GM12878 (cell line): ENCODE measurements around the gene MTHFD1L. TPM values are rescaled to one million over a fixed set of nuclear protein-coding genes. Genes with fewer than 3 reads are reported as not detected.

Experiments used
- ASH2L ChIP-seq: fragments of 300-600, 200-600 bp; sonication (generic); IDR thresholded peaks from 2 replicates; pipeline ENCODE4 v1.6.1; 2017; ENCODE audit warnings: low read depth, mild to moderate bottlenecking, borderline replicate concordance
- ATF3 ChIP-seq: IDR thresholded peaks from 2 replicates; pipeline ENCODE4 v1.6.1; 2011; ENCODE audit warnings: low read depth, mild to moderate bottlenecking, low read length, moderate library complexity, borderline replicate concordance; ENCODE audit errors: extremely low read depth
- ATF7 ChIP-seq: fragments of 450-650 bp; IDR thresholded peaks from 2 replicates; pipeline ENCODE4 v1.6.1; 2016; ENCODE audit warnings: low read depth, mild to moderate bottlenecking
- CEBPB ChIP-seq, 2 experiments: fragments of 150-350 bp in 1 of 2; IDR thresholded peaks; 2 replicates each; pipeline ENCODE4 v1.6.1; 2012 to 2014; ENCODE audit warnings: low read depth in 2 of 2, low read length in 2 of 2, borderline replicate concordance in 1 of 2, inconsistent platforms in 1 of 2
- CHD4 ChIP-seq: fragments of 200-600 bp; sonication (generic); IDR thresholded peaks from 2 replicates; pipeline ENCODE4 v1.6.1; 2016; ENCODE audit warnings: mild to moderate bottlenecking
- CTCF ChIP-seq, 3 experiments: IDR thresholded peaks in 2 of 3; conservative IDR thresholded peaks in 1 of 3; 2 replicates each; pipeline ENCODE4 v1.5.1; 2011; ENCODE audit warnings: low read depth in 3 of 3, low read length in 3 of 3, mild to moderate bottlenecking in 3 of 3, control low read depth in 2 of 3, moderate library complexity in 2 of 3, inconsistent platforms in 1 of 3, mixed read lengths in 1 of 3; ENCODE audit not compliant: control insufficient read depth in 2 of 3, insufficient read depth in 1 of 3; ENCODE audit errors: extremely low read depth in 1 of 3
- EED ChIP-seq: sonication (generic); IDR thresholded peaks from 2 replicates; pipeline ENCODE4 v1.6.1; 2016; ENCODE audit warnings: antibody characterized with exemption, low read depth
- FOS ChIP-seq: IDR thresholded peaks from 3 replicates; pipeline ENCODE4 v1.6.1; 2011; ENCODE audit warnings: borderline replicate concordance; ENCODE audit not compliant: insufficient read length; ENCODE audit errors: extremely low read depth
- GATAD2B ChIP-seq: fragments of 450-650 bp; conservative IDR thresholded peaks from 2 replicates; pipeline ENCODE4 v1.6.1; 2017; ENCODE audit warnings: low read depth, mild to moderate bottlenecking, moderate library complexity
- IKZF1 ChIP-seq: fragments of 450-650 bp; conservative IDR thresholded peaks from 2 replicates; pipeline ENCODE4 v1.6.1; 2017; ENCODE audit warnings: antibody characterized with exemption, mild to moderate bottlenecking
- JUNB ChIP-seq: IDR thresholded peaks from 2 replicates; pipeline ENCODE4 v1.6.1; 2016; ENCODE audit warnings: antibody characterized with exemption, mild to moderate bottlenecking
- MEF2B ChIP-seq: fragments of 450-650 bp; IDR thresholded peaks from 2 replicates; pipeline ENCODE4 v1.6.1; 2018; ENCODE audit warnings: mild to moderate bottlenecking, moderate library complexity; ENCODE audit not compliant: partially characterized antibody, poor library complexity, severe bottlenecking
- MTA3 ChIP-seq: IDR thresholded peaks from 2 replicates; pipeline ENCODE4 v1.6.1; 2012; ENCODE audit warnings: low read length, inconsistent platforms, borderline replicate concordance
- NFYA ChIP-seq: IDR thresholded peaks from 2 replicates; pipeline ENCODE4 v1.6.1; 2011; ENCODE audit warnings: low read depth, mild to moderate bottlenecking, low read length, improper control_type of control experiment, borderline replicate concordance
- NR2F1 ChIP-seq: fragments of 450-650 bp; conservative IDR thresholded peaks from 2 replicates; pipeline ENCODE4 v1.6.1; 2017; ENCODE audit warnings: mild to moderate bottlenecking
- PAX5 ChIP-seq: IDR thresholded peaks from 2 replicates; pipeline ENCODE4 v1.6.1; 2011; ENCODE audit warnings: low read depth, low read length, borderline replicate concordance
- POLR2A ChIP-seq: IDR thresholded peaks from 2 replicates; pipeline ENCODE4 v1.6.1; 2011; ENCODE audit warnings: low read depth, mild to moderate bottlenecking, low read length
- RAD51 ChIP-seq: fragments of 450-650 bp; IDR thresholded peaks from 2 replicates; pipeline ENCODE4 v1.6.1; 2016; ENCODE audit warnings: moderate library complexity, mild to moderate bottlenecking, inconsistent platforms
- RB1 ChIP-seq: fragments of 450-650 bp; formaldehyde crosslinking; IDR thresholded peaks from 2 replicates; pipeline ENCODE4 v1.6.1; 2017; ENCODE audit warnings: mild to moderate bottlenecking, borderline replicate concordance
- SP1 ChIP-seq: IDR thresholded peaks from one replicate; pipeline ENCODE4 v1.6.1; 2011; ENCODE audit warnings: low read depth, low read length
- SRF ChIP-seq, 2 experiments: IDR thresholded peaks; 2 replicates each; pipeline ENCODE4 v1.6.1; 2011; ENCODE audit warnings: low read depth in 2 of 2, low read length in 2 of 2, mild to moderate bottlenecking in 1 of 2, moderate library complexity in 1 of 2
- WRNIP1 ChIP-seq: IDR thresholded peaks from 2 replicates; pipeline ENCODE4 v1.6.1; 2011; ENCODE audit warnings: low read depth, low read length, improper control_type of control experiment, borderline replicate concordance
- ZNF274 ChIP-seq: IDR thresholded peaks from one replicate; pipeline ENCODE4 v1.8.0; 2011; ENCODE audit not compliant: insufficient read length, insufficient read depth
- polyA plus RNA-seq, 11 experiments: library from polyadenylated mRNA; depleted of rRNA in 4 of 11; unstranded in 6 of 11; stranded (reverse) in 5 of 11; fragments of >200 nt; fragmentation: Nextera tagmentation in 4 of 11; fragmentation: Illumina TruSeq in 1 of 11; extraction: Ambion mirVana in 4 of 11; extraction: Trizol in 1 of 11; gene quantifications; 1 replicate in 1 of 11; 2 replicates in 10 of 11; pipeline versions ENCODE4 v1.2.1 to v1.2.3, GENCODE V29; 2011 to 2016; ENCODE audit warnings: inconsistent platforms in 2 of 11, missing spikeins in 2 of 11, low read depth in 1 of 11
- total RNA-seq, 4 experiments: library from RNA; depleted of rRNA in 3 of 4; stranded (reverse); fragments of >200 nt in 3 of 4; fragmentation: Illumina TruSeq in 1 of 4; extraction: Trizol in 1 of 4; gene quantifications; 2 replicates each; pipeline versions ENCODE4 v1.2.1 to v1.2.3, GENCODE V29; 2013 to 2021
- TF ChIP-seq, protein P1 (sequence below): fragments of 450-650 bp; IDR thresholded peaks from 2 replicates; pipeline ENCODE4 v1.6.1; 2017; ENCODE audit warnings: low read depth, mild to moderate bottlenecking, moderate library complexity
- TF ChIP-seq, protein P2 (sequence below): fragments of 450-650 bp; formaldehyde crosslinking; IDR thresholded peaks from 2 replicates; pipeline ENCODE4 v1.4.0; 2020; ENCODE audit warnings: mild to moderate bottlenecking, moderate library complexity

MTHFD1L gene
- total and polyA plus RNA-seq, 10 of the 15 experiments (the other 5 are each of a cell fraction or from before 2014, with no cell fraction given): 11.7 to 75.5 (median 28.8) TPM

DNA sequence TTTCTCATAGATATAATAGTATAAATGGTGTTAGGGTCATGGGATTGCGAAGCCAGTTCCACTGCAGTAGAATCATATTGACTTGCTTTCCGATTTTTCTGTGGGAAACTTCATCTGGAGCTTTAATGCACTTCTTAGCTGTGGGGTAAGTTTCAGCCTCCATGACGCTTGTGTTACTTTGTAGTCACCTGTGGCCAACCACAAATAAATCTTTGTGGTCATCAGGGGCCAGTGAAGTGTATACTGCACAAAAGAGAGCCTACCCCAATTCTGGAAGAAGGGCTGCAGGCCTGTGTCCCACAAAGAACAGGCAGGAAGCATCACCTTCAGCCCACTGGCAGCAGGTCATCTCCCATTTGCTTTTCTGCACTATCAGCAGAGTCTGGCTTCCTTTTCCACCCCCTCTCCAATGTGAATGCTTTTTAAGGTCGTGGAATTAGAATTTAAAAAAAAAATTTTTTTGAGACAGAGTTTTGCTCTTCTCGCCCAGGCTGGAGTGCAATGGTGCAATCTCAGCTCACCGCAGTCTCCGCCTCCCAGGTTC, 32.0 kb downstream of the MTHFD1L start (continued):
- TF ChIP-seq ASH2L (no peak), ZNF274 (no peak), SP1 (peak; percentile 36), PAX5 (peak; percentile 94), CHD4 (no peak), CTCF (IDR thresholded peaks at IDR 0.05 in 2 of 3, conservative IDR thresholded peaks at IDR 0.05 in 1 of 3; ENCODE audit: control insufficient read depth in 2 of 3, extremely low read depth in 1 of 3, insufficient read depth in 1 of 3, low read depth in 3 of 3, low read length in 3 of 3) (no peak), ATF7 (0 out of 2 replicates have a peak, but pooled peaks have one; percentile 40), WRNIP1 (no peak), ATF3 (no peak), POLR2A (no peak), RAD51 (no peak), EED (peak; percentile 91), MEF2B (peak; percentile 37), FOS (no peak), JUNB (peak; percentile 43), IKZF1 (peak; percentile 78), CEBPB (IDR thresholded peaks at IDR 0.05; ENCODE audit: borderline replicate concordance in 1 of 2, low read depth in 2 of 2, low read length in 2 of 2) (no peak), MTA3 (no peak), GATAD2B (no peak), SRF (IDR thresholded peaks at IDR 0.05; ENCODE audit: low read depth in 2 of 2, low read length in 2 of 2) (no peak), NFYA (no peak), RB1 (no peak), NR2F1 (no peak; the same call in 1 of the 2 replicates)
- TF ChIP-seq, protein P1, sequence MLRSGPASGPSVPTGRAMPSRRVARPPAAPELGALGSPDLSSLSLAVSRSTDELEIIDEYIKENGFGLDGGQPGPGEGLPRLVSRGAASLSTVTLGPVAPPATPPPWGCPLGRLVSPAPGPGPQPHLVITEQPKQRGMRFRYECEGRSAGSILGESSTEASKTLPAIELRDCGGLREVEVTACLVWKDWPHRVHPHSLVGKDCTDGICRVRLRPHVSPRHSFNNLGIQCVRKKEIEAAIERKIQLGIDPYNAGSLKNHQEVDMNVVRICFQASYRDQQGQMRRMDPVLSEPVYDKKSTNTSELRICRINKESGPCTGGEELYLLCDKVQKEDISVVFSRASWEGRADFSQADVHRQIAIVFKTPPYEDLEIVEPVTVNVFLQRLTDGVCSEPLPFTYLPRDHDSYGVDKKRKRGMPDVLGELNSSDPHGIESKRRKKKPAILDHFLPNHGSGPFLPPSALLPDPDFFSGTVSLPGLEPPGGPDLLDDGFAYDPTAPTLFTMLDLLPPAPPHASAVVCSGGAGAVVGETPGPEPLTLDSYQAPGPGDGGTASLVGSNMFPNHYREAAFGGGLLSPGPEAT: peak; percentile 40; the same call in 1 of the 2 replicates
- TF ChIP-seq, protein P2, sequence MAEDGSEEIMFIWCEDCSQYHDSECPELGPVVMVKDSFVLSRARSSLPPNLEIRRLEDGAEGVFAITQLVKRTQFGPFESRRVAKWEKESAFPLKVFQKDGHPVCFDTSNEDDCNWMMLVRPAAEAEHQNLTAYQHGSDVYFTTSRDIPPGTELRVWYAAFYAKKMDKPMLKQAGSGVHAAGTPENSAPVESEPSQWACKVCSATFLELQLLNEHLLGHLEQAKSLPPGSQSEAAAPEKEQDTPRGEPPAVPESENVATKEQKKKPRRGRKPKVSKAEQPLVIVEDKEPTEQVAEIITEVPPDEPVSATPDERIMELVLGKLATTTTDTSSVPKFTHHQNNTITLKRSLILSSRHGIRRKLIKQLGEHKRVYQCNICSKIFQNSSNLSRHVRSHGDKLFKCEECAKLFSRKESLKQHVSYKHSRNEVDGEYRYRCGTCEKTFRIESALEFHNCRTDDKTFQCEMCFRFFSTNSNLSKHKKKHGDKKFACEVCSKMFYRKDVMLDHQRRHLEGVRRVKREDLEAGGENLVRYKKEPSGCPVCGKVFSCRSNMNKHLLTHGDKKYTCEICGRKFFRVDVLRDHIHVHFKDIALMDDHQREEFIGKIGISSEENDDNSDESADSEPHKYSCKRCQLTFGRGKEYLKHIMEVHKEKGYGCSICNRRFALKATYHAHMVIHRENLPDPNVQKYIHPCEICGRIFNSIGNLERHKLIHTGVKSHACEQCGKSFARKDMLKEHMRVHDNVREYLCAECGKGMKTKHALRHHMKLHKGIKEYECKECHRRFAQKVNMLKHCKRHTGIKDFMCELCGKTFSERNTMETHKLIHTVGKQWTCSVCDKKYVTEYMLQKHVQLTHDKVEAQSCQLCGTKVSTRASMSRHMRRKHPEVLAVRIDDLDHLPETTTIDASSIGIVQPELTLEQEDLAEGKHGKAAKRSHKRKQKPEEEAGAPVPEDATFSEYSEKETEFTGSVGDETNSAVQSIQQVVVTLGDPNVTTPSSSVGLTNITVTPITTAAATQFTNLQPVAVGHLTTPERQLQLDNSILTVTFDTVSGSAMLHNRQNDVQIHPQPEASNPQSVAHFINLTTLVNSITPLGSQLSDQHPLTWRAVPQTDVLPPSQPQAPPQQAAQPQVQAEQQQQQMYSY (CRISPR knock-in tag): no peak
